ENCODE measurements around the gene C2orf49.

GRCh38 chr2:105380432-105381100 is 43.2 kb downstream of the C2orf49 start:
- TF ChIP-seq CTCF (IDR thresholded peaks at IDR 0.05): no peak
- no peak for TF ChIP-seq POLR2A (IDR thresholded peaks at IDR 0.05)
